ENCODE data around the gene SLC6A7.

SLC6A7 gene

GRCh38 chr5:150189728-150190502 lies at the start of gene SLC6A7:
TSS of gene SLC6A7 (plus strand) at chr5:150190062. CDS start at chr5:150190328, 266 bp downstream.
- DNase-seq, result no peak

GRCh38 chr5:150140830-150141229 lies 49.0 kb upstream of the SLC6A7 start:
- peak; percentile 64 for DNase-seq

- no peak for DNase-seq
Measured at GRCh38 chr5:150141544-150142184, 48.2 kb upstream of the SLC6A7 start.

GRCh38 chr5:150142185-150142958 lies 47.5 kb upstream of the SLC6A7 start:
- no peak for DNase-seq

GRCh38 chr5:150142959-150143349 lies 46.9 kb upstream of the SLC6A7 start:
- no peak for DNase-seq

GRCh38 chr5:150143350-150144245 lies 46.3 kb upstream of the SLC6A7 start:
- peak; percentile 77 for DNase-seq

GRCh38 chr5:150144246-150144801 lies 45.5 kb upstream of the SLC6A7 start:
- peak; percentile 64 for DNase-seq

GRCh38 chr5:150144879-150145278 lies 45.0 kb upstream of the SLC6A7 start:
- DNase-seq, result no peak

- no peak for DNase-seq
Measured at GRCh38 chr5:150146235-150146634, 43.6 kb upstream of the SLC6A7 start.

GRCh38 chr5:150146862-150147601 lies 42.8 kb upstream of the SLC6A7 start:
- peak; percentile 69 for DNase-seq

GRCh38 chr5:150147670-150148069 lies 42.2 kb upstream of the SLC6A7 start:
- no peak for DNase-seq

GRCh38 chr5:150148117-150148927 lies 41.5 kb upstream of the SLC6A7 start:
- no peak for DNase-seq

- no peak for DNase-seq
Measured at GRCh38 chr5:150149618-150150017, 40.2 kb upstream of the SLC6A7 start.

GRCh38 chr5:150152636-150153462 lies 37.0 kb upstream of the SLC6A7 start:
- DNase-seq, result no peak

- no peak for DNase-seq
Measured at GRCh38 chr5:150153483-150153882, 36.4 kb upstream of the SLC6A7 start.

- DNase-seq, result peak; percentile 55
Measured at GRCh38 chr5:150153957-150154617, 35.8 kb upstream of the SLC6A7 start.

- no peak for DNase-seq
Measured at GRCh38 chr5:150154618-150155128, 35.2 kb upstream of the SLC6A7 start.

GRCh38 chr5:150155258-150156026 lies 34.4 kb upstream of the SLC6A7 start, which contains the start of gene PDGFRB:
TSS of gene PDGFRB (minus strand) at chr5:150155845. CDS start at chr5:150137047, 18,798 bp downstream.
- peak; percentile 97 for DNase-seq
